OCI-LY7 (cell line): ENCODE results near the gene FRMPD4. TPM values are rescaled to one million over a fixed set of nuclear protein-coding genes. Genes with fewer than 3 reads are reported as not detected.

Source experiments
- small RNA-seq: library from RNA; depleted of rRNA; stranded (forward); fragments of <200 nt; gene quantifications from one replicate; pipeline ENCODE3, GENCODE V24; 2014
- total RNA-seq, 2 experiments: library from RNA; depleted of rRNA in 1 of 2; stranded (reverse); fragments of >200 nt in 1 of 2; shearing (Covaris generic) in 1 of 2; gene quantifications; 2 replicates each; pipeline ENCODE4 v1.2.3, GENCODE V29; 2014 to 2022

FRMPD4 gene
- total RNA-seq, 2 experiments from 2014 or later: not detected

Small RNA genes lying within 50 kb of the gene (small RNA-seq; reads per million reads assigned to genes)
- gene AC119619.1: not detected
- not detected for gene RF00019
- not detected for gene RN7SKP290
